ENCODE results near the gene USP47. TPM values are rescaled to one million over a fixed set of nuclear protein-coding genes. Genes with fewer than 3 reads are reported as not detected.

The USP47 gene
- total and polyA plus RNA-seq, 2 experiments from 2014 or later = 35.9 to 58.8 TPM

DNA sequence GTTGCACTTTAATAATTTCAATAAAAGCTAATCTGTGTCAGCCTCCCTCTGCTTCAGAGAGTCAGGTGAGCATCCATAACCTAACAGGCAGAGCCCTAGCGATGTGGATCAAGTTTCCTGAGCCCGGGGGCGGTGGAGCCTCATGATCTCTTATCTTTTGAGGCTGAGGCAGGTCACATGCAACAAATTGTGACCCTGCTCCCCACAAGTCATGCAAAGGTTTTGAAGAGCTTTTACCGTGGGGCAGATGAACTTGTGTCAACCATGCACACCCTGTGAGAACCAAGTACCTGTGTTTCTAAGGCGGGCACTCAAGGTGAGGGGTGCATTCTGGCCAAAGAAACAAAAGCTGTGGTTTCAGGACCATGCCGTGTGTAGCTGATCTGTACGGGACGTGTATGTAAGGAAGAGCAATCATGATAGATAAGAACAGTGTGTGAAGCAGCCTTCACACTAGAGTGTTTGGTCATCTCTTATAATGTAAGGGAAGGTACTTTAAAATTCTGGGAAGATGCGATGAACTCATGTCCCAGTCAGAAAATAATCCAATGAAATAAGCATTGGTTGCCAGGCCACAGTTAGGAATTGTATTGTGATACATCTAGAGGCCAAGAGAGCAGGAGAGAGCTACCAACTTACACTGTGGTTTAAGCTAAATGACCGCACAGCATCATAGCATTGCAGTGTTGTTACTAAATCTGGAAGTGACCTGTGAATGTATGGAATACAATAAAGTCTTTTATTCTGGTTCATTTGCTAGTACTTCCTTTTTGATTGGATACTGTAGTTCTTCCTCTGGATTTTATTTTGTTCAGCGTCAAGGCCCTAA lies 116.8 kb downstream of the USP47 start:
- H3K9me3 ChIP-seq (ENCODE audit: low read depth) = no peaks in the 10 kb centered on the region
- no peaks in the 10 kb centered on the region for H3K9me2 ChIP-seq (ENCODE audit: insufficient read depth)
- no peaks in the 10 kb centered on the region for H3K79me2 ChIP-seq (ENCODE audit: insufficient read depth)
- H3K4me1 ChIP-seq (ENCODE audit: insufficient read depth) = no peaks in the 10 kb centered on the region
- no peaks in the 10 kb centered on the region for H3K27me3 ChIP-seq (replicated peaks; ENCODE audit: insufficient read depth)
- no peak for DNase-seq
- no peak overlapping the region for H2AFZ ChIP-seq
- TF ChIP-seq EZH2 (IDR thresholded peaks at IDR 0.05; ENCODE audit: insufficient read depth, poor library complexity, severe bottlenecking) (no peak), EZH2phosphoT487 (IDR thresholded peaks at IDR 0.05; ENCODE audit: insufficient read depth, low read depth) (no peak)
- H3F3A ChIP-seq (ENCODE audit: insufficient read depth) = peaks cover 39% of the 10 kb centered on the region
- no peak overlapping the region for H3K27ac ChIP-seq
- 93% methylated on average over 11 of the region's 11 CpGs for WGBS, 2 experiments (ENCODE audit: low coverage in 1 of 2, low lambda C conversion rate in 2 of 2, missing lambda C conversion rate in 2 of 2)
- no peak overlapping the region for H3K4me3 ChIP-seq
- H3K36me3 ChIP-seq (ENCODE audit: low read depth) = peaks cover 35% of the 10 kb centered on the region
- in situ Hi-C loops (cut with MboI) = no loop called here
- H3K4me2 ChIP-seq (ENCODE audit: unreplicated experiment) = no peak overlapping the region
- H4K20me1 ChIP-seq (ENCODE audit: insufficient read depth) = no peaks in the 10 kb centered on the region
- H3K9ac ChIP-seq = no peak overlapping the region

DNA sequence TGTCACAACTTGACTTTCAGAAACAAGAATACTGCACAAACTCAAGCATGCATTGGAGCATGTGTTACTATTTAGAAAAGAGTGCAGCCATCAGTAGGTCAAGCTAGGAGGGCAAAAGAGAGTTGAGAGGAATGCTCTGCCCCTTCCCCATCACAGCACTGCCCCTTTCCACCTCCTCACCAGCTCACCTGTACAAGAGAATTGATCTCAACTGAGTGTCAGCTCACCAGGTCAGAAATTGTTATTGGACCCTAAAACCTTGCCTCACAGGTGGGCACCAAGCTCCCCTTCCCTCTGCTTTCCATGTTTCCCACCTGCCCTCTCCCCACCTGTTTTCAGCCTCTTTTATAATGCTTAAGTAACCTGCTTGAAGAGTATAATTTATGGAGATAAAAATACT lies 117.8 kb downstream of the USP47 start:
- in situ Hi-C loops (cut with MboI) = no loop called here
- peaks cover 39% of the 10 kb centered on the region for H3F3A ChIP-seq (ENCODE audit: insufficient read depth)
- no peaks in the 10 kb centered on the region for H3K79me2 ChIP-seq (ENCODE audit: insufficient read depth)
- H3K9me3 ChIP-seq (ENCODE audit: low read depth) = no peaks in the 10 kb centered on the region
- DNase-seq = no peak
- H3K9me2 ChIP-seq (ENCODE audit: insufficient read depth) = no peaks in the 10 kb centered on the region
- H3K27me3 ChIP-seq (replicated peaks; ENCODE audit: insufficient read depth) = no peaks in the 10 kb centered on the region
- TF ChIP-seq EZH2phosphoT487 (IDR thresholded peaks at IDR 0.05; ENCODE audit: insufficient read depth, low read depth) (no peak), EZH2 (IDR thresholded peaks at IDR 0.05; ENCODE audit: insufficient read depth, poor library complexity, severe bottlenecking) (no peak)
- H4K20me1 ChIP-seq (ENCODE audit: insufficient read depth) = no peaks in the 10 kb centered on the region
- no peak overlapping the region for H2AFZ ChIP-seq
- no peaks in the 10 kb centered on the region for H3K4me1 ChIP-seq (ENCODE audit: insufficient read depth)
- H3K27ac ChIP-seq = no peak overlapping the region
- H3K4me2 ChIP-seq (ENCODE audit: unreplicated experiment) = no peak overlapping the region
- no peak overlapping the region for H3K4me3 ChIP-seq
- H3K36me3 ChIP-seq (ENCODE audit: low read depth) = peaks cover 28% of the 10 kb centered on the region
- no peak overlapping the region for H3K9ac ChIP-seq

DNA sequence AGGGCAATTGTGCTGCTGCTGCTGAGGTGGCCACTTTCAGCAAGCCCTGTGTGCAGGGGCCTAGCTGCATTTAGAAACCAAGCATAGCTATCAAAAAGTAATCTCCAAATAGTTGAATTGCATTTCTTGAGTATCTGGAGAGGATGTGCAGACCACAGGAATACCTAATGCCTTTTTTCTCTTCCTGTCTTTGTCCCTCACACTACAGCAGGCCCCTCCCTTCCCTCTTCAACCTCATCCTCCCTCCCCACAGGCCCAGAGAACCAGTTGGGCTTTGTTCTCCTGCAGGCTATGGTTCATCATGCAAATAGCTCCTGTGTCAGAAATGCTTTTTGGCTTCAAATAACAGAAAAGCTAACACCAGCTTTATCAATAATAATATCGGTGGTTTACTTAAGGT lies 118.9 kb downstream of the USP47 start:
- TF ChIP-seq EZH2phosphoT487 (IDR thresholded peaks at IDR 0.05; ENCODE audit: insufficient read depth, low read depth) (no peak), EZH2 (IDR thresholded peaks at IDR 0.05; ENCODE audit: insufficient read depth, poor library complexity, severe bottlenecking) (no peak)
- H3K9me2 ChIP-seq (ENCODE audit: insufficient read depth) = no peaks in the 10 kb centered on the region
- no peaks in the 10 kb centered on the region for H3K79me2 ChIP-seq (ENCODE audit: insufficient read depth)
- in situ Hi-C loops (cut with MboI) = no loop called here
- H3F3A ChIP-seq (ENCODE audit: insufficient read depth) = peaks cover 39% of the 10 kb centered on the region
- no peak overlapping the region for H3K27ac ChIP-seq
- no peak overlapping the region for H3K4me2 ChIP-seq (ENCODE audit: unreplicated experiment)
- WGBS, 2 experiments (ENCODE audit: low coverage in 1 of 2, low lambda C conversion rate in 2 of 2, missing lambda C conversion rate in 2 of 2) = 93 to 100% methylated on average over 1 of the region's 1 CpG
- H4K20me1 ChIP-seq (ENCODE audit: insufficient read depth) = no peaks in the 10 kb centered on the region
- no peak overlapping the region for H3K4me3 ChIP-seq
- peaks cover 17% of the 10 kb centered on the region for H3K36me3 ChIP-seq (ENCODE audit: low read depth)
- H3K9me3 ChIP-seq (ENCODE audit: low read depth) = no peaks in the 10 kb centered on the region
- H3K27me3 ChIP-seq (replicated peaks; ENCODE audit: insufficient read depth) = no peaks in the 10 kb centered on the region
- no peaks in the 10 kb centered on the region for H3K4me1 ChIP-seq (ENCODE audit: insufficient read depth)
- no peak overlapping the region for H3K9ac ChIP-seq
- no peak overlapping the region for H2AFZ ChIP-seq
- DNase-seq = no peak

DNA sequence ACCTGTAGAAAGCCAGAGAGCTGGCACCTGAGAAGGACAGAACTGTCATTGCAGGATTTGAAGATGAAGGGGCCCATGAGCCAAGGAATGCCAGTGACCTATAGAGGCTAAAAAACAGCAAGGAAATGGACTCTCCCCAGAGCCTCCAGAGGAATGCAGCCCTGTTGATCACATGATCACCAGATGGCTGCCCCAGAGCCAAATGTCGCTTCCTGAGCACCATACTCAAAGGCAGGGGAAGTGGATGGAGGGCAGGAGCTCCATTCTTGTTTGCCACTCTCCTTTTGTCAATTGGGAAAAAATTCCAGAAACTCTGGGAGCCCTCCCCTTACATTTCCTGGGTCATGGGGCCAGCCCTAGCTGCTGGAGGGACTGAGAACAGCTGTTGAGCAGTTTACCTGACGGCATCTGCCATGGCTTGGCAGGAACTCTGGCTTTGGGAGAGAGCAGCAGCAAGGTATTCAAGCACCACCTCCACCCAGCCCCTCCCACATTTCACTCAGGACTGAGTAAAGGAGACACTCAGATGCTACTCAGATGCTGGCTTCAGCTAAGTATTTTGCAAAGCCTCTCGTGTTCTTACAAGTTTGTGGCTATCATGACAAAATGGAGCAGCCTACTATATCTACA lies 119.7 kb downstream of the USP47 start:
- no peak for DNase-seq
- H4K20me1 ChIP-seq (ENCODE audit: insufficient read depth) = no peaks in the 10 kb centered on the region
- H3K9ac ChIP-seq = no peak overlapping the region
- 96 to 97% methylated on average over 3 of the region's 3 CpGs for WGBS, 2 experiments (ENCODE audit: low coverage in 1 of 2, low lambda C conversion rate in 2 of 2, missing lambda C conversion rate in 2 of 2)
- H3K9me3 ChIP-seq (ENCODE audit: low read depth) = no peaks in the 10 kb centered on the region
- peaks cover 9% of the 10 kb centered on the region for H3K36me3 ChIP-seq (ENCODE audit: low read depth)
- in situ Hi-C loops (cut with MboI) = no loop called here
- H2AFZ ChIP-seq = no peak overlapping the region
- no peaks in the 10 kb centered on the region for H3K27me3 ChIP-seq (replicated peaks; ENCODE audit: insufficient read depth)
- no peak overlapping the region for H3K4me2 ChIP-seq (ENCODE audit: unreplicated experiment)
- no peaks in the 10 kb centered on the region for H3K9me2 ChIP-seq (ENCODE audit: insufficient read depth)
- H3K4me3 ChIP-seq = no peak overlapping the region
- no peaks in the 10 kb centered on the region for H3K4me1 ChIP-seq (ENCODE audit: insufficient read depth)
- TF ChIP-seq EZH2 (IDR thresholded peaks at IDR 0.05; ENCODE audit: insufficient read depth, poor library complexity, severe bottlenecking) (no peak), EZH2phosphoT487 (IDR thresholded peaks at IDR 0.05; ENCODE audit: insufficient read depth, low read depth) (no peak)
- no peaks in the 10 kb centered on the region for H3K79me2 ChIP-seq (ENCODE audit: insufficient read depth)
- H3F3A ChIP-seq (ENCODE audit: insufficient read depth) = peaks cover 35% of the 10 kb centered on the region; the same call in 1 of the 2 replicates
- no peak overlapping the region for H3K27ac ChIP-seq

All from GM23248 (cell line).